H1 (cell line): ENCODE results near the gene KCNMA1. TPM values are rescaled to one million over a fixed set of nuclear protein-coding genes. Genes with fewer than 3 reads are reported as not detected.

Experiments
- CTCF ChIA-PET: fragments of 300-600 bp; sonication (Branson Sonifier 250); formaldehyde crosslinking; loops from one replicate; lab custom pipeline; 2021; ENCODE audit not compliant: partially characterized antibody; lab: Charles Lee
- POLR2A ChIA-PET: fragments of 300-600 bp; sonication (Branson Sonifier 250); formaldehyde crosslinking; loops from one replicate; lab custom pipeline; 2021; ENCODE audit warnings: inconsistent platforms; ENCODE audit not compliant: partially characterized antibody; lab: Charles Lee
- DNase-seq, 2 experiments: peaks; one replicate each; pipeline versions ENCODE4 v3.0.0 to v3.0.0-alpha.2; 2010 to 2022; ENCODE audit warnings: low spot score in 2 of 2, low read depth in 1 of 2, mixed read lengths in 1 of 2
- FAIRE-seq: peaks from 2 replicates; lab custom pipeline; 2011; peaks lifted over from hg19 to GRCh38; lab: Jason Lieb, UNC
- H2AFZ ChIP-seq: 2 replicates; pipeline ENCODE4 v1.8.1; 2012; ENCODE audit warnings: low read length, inconsistent platforms
- H2AK5ac ChIP-seq: 2 replicates; pipeline ENCODE4 v1.6.1; 2013; ENCODE audit warnings: low read depth, low read length
- H2BK120ac ChIP-seq: replicated peaks from 2 replicates; pipeline ENCODE3; 2013; ENCODE audit warnings: low read depth, low read length, inconsistent platforms
- H2BK12ac ChIP-seq: 2 replicates; pipeline ENCODE4 v1.6.1; 2013; ENCODE audit warnings: low read depth, low read length
- H2BK15ac ChIP-seq: 2 replicates; pipeline ENCODE4 v1.6.1; 2013; ENCODE audit warnings: low read length
- H2BK20ac ChIP-seq: 2 replicates; pipeline ENCODE4 v1.6.1; 2013; ENCODE audit warnings: low read length
- H2BK5ac ChIP-seq: 2 replicates; pipeline ENCODE4 v1.6.1; 2013; ENCODE audit warnings: low read depth, low read length
- H3K14ac ChIP-seq: 2 replicates; pipeline ENCODE4 v1.6.1; 2013; ENCODE audit warnings: inconsistent platforms; ENCODE audit not compliant: insufficient read length
- H3K18ac ChIP-seq: 2 replicates; pipeline ENCODE4 v1.6.1; 2013; ENCODE audit warnings: low read length; ENCODE audit errors: extremely low read depth
- H3K23ac ChIP-seq: 2 replicates; pipeline ENCODE4 v1.6.1; 2013; ENCODE audit warnings: inconsistent platforms; ENCODE audit not compliant: insufficient read length
- H3K23me2 ChIP-seq: 2 replicates; pipeline ENCODE4 v1.6.1; 2013; ENCODE audit warnings: low read depth, low read length
- H3K27ac ChIP-seq: 2 replicates; pipeline ENCODE4 v1.6.1; 2011; ENCODE audit warnings: low read depth, low read length, inconsistent platforms
- H3K27me3 ChIP-seq, 4 experiments: replicated peaks in 1 of 4; 1 replicate in 1 of 4; 2 replicates in 3 of 4; pipeline versions ENCODE4 v1.6.1 to v1.8.1; 2011 to 2013; ENCODE audit warnings: low read length in 3 of 4, mild to moderate bottlenecking in 3 of 4, inconsistent platforms in 2 of 4, mixed read lengths in 2 of 4, moderate library complexity in 1 of 4; ENCODE audit not compliant: control insufficient read depth in 3 of 4, insufficient read depth in 3 of 4; ENCODE audit errors: extremely low read depth in 1 of 4
- H3K36me3 ChIP-seq, 4 experiments: 2 replicates each; pipeline versions ENCODE4 v1.6.1 to v1.8.1; 2011 to 2013; ENCODE audit warnings: mild to moderate bottlenecking in 4 of 4, low read length in 3 of 4, moderate library complexity in 2 of 4, control low read depth in 1 of 4, inconsistent platforms in 1 of 4; ENCODE audit not compliant: insufficient read depth in 4 of 4, control insufficient read depth in 2 of 4
- H3K4ac ChIP-seq: replicated peaks from 2 replicates; pipeline ENCODE3; 2013; ENCODE audit warnings: low read length, low read depth, mixed read lengths, inconsistent platforms; ENCODE audit not compliant: insufficient read length
- H3K4me1 ChIP-seq, 4 experiments: replicated peaks in 1 of 4; 1 replicate in 1 of 4; 2 replicates in 3 of 4; pipeline versions ENCODE4 v1.6.1 to v1.8.1; 2011 to 2013; ENCODE audit warnings: low read length in 3 of 4, inconsistent platforms in 2 of 4, mixed read lengths in 1 of 4; ENCODE audit not compliant: insufficient read depth in 4 of 4, control insufficient read depth in 3 of 4
- H3K4me2 ChIP-seq, 2 experiments: 2 replicates each; pipeline versions ENCODE4 v1.6.1 to v1.8.1; 2011 to 2013; ENCODE audit warnings: low read depth in 2 of 2, low read length in 2 of 2, control low read depth in 1 of 2, inconsistent platforms in 1 of 2, mild to moderate bottlenecking in 1 of 2; ENCODE audit not compliant: insufficient read depth in 1 of 2
- H3K4me3 ChIP-seq, 4 experiments: fragments of 200-600, 300-600 bp in 1 of 4; sonication (generic), shearing (Covaris generic), sonication (Bioruptor Twin) in 1 of 4; 2 replicates each; pipeline versions ENCODE4 v1.5.1 to v1.8.1; 2011 to 2016; ENCODE audit warnings: low read length in 4 of 4, low read depth in 3 of 4, control low read depth in 2 of 4, inconsistent platforms in 2 of 4, mild to moderate bottlenecking in 2 of 4, mixed read lengths in 1 of 4, moderate library complexity in 1 of 4; ENCODE audit not compliant: insufficient read depth in 2 of 4; ENCODE audit errors: extremely low read depth in 1 of 4
- H3K56ac ChIP-seq: replicated peaks from 2 replicates; pipeline ENCODE3; 2013; ENCODE audit warnings: low read depth, mild to moderate bottlenecking, mixed read lengths, low read length, inconsistent platforms; ENCODE audit not compliant: insufficient read length
- H3K79me1 ChIP-seq: 2 replicates; pipeline ENCODE4 v1.6.1; 2013; ENCODE audit warnings: low read depth, low read length, control low read depth
- H3K79me2 ChIP-seq, 2 experiments: 2 replicates each; pipeline versions ENCODE4 v1.6.1 to v1.8.1; 2012 to 2013; ENCODE audit warnings: low read length in 2 of 2, mild to moderate bottlenecking in 2 of 2, inconsistent platforms in 1 of 2; ENCODE audit not compliant: insufficient read depth in 2 of 2, control insufficient read depth in 1 of 2
- H3K9ac ChIP-seq, 4 experiments: replicated peaks in 1 of 4; 1 replicate in 1 of 4; 2 replicates in 3 of 4; pipeline versions ENCODE4 v1.6.1 to v1.8.1; 2011 to 2013; ENCODE audit warnings: low read depth in 3 of 4, low read length in 3 of 4, control low read depth in 2 of 4, mild to moderate bottlenecking in 2 of 4, moderate library complexity in 2 of 4, inconsistent platforms in 1 of 4; ENCODE audit errors: extremely low read depth in 1 of 4
- H3K9me3 ChIP-seq, 2 experiments: 2 replicates each; pipeline versions ENCODE4 v1.6.1 to v1.8.1; 2012 to 2013; ENCODE audit warnings: mild to moderate bottlenecking in 2 of 2, moderate library complexity in 2 of 2, control low read depth in 1 of 2, inconsistent platforms in 1 of 2, low read depth in 1 of 2, low read length in 1 of 2, mixed read lengths in 1 of 2; ENCODE audit not compliant: insufficient read depth in 2 of 2
- H4K20me1 ChIP-seq, 2 experiments: replicated peaks in 1 of 2; 2 replicates each; pipeline versions ENCODE3 to v1.8.1; 2011 to 2013; ENCODE audit warnings: inconsistent platforms in 2 of 2, low read length in 2 of 2, mild to moderate bottlenecking in 1 of 2; ENCODE audit not compliant: insufficient read depth in 2 of 2, control insufficient read depth in 1 of 2
- H4K5ac ChIP-seq: 2 replicates; pipeline ENCODE4 v1.6.1; 2013; ENCODE audit warnings: low read length, low read depth, mixed read lengths, inconsistent platforms; ENCODE audit not compliant: insufficient read length
- H4K8ac ChIP-seq: 2 replicates; pipeline ENCODE4 v1.8.0; 2013; ENCODE audit warnings: mild to moderate bottlenecking, moderate library complexity, low read length, inconsistent platforms; ENCODE audit not compliant: insufficient read depth; ENCODE audit errors: extremely low read depth
- H4K91ac ChIP-seq: replicated peaks from 2 replicates; pipeline ENCODE3; 2013; ENCODE audit warnings: low read length, mixed read lengths, inconsistent platforms; ENCODE audit not compliant: insufficient read length
- BACH1 ChIP-seq: IDR thresholded peaks from 2 replicates; pipeline ENCODE4 v1.6.1; 2012; ENCODE audit warnings: low read length, improper control_type of control experiment
- BRCA1 ChIP-seq: IDR thresholded peaks from 2 replicates; pipeline ENCODE4 v1.6.1; 2012; ENCODE audit warnings: low read depth, low read length, improper control_type of control experiment
- CBX5 ChIP-seq: fragments of 300-800, 300-1000 bp; sonication (generic); IDR thresholded peaks from 2 replicates; pipeline ENCODE4 v1.7.1; 2016; ENCODE audit warnings: antibody characterized with exemption, low read length, low read depth
- CHD2 ChIP-seq: IDR thresholded peaks from 2 replicates; pipeline ENCODE4 v1.6.1; 2012; ENCODE audit warnings: low read length, improper control_type of control experiment
- EZH2 ChIP-seq: fragments of 200-600 bp; sonication (generic); IDR thresholded peaks from 2 replicates; pipeline ENCODE4 v1.7.1; 2012; ENCODE audit warnings: low read depth, mild to moderate bottlenecking, moderate library complexity, low read length, inconsistent platforms; ENCODE audit not compliant: severe bottlenecking
- GTF2F1 ChIP-seq: IDR thresholded peaks from 2 replicates; pipeline ENCODE4 v1.6.1; 2012; ENCODE audit warnings: low read depth, low read length, improper control_type of control experiment, borderline replicate concordance
- KDM1A ChIP-seq: fragments of 200-600, 300-600 bp; sonication (generic); IDR thresholded peaks from 2 replicates; pipeline ENCODE4 v1.7.1; 2016; ENCODE audit warnings: mild to moderate bottlenecking, low read length, borderline replicate concordance
- KDM5A ChIP-seq: fragments of 200-600 bp; IDR thresholded peaks from 2 replicates; pipeline ENCODE4 v1.7.1; 2012; ENCODE audit warnings: mild to moderate bottlenecking, low read length, inconsistent platforms, mixed read lengths
- NANOG ChIP-seq: IDR thresholded peaks from 2 replicates; pipeline ENCODE4 v1.6.1; 2011; ENCODE audit warnings: low read length, low read depth, mild to moderate bottlenecking, inconsistent platforms; ENCODE audit not compliant: insufficient read depth, poor library complexity, severe bottlenecking
- RAD21 ChIP-seq, 2 experiments: IDR thresholded peaks in 1 of 2; conservative IDR thresholded peaks in 1 of 2; 2 replicates each; pipeline ENCODE4 v1.6.1; 2011; ENCODE audit warnings: low read depth in 2 of 2, low read length in 2 of 2, improper control_type of control experiment in 1 of 2, inconsistent platforms in 1 of 2, mild to moderate bottlenecking in 1 of 2, moderate library complexity in 1 of 2
- RFX5 ChIP-seq: IDR thresholded peaks from 2 replicates; pipeline ENCODE4 v1.6.1; 2011; ENCODE audit warnings: low read depth, low read length, improper control_type of control experiment, borderline replicate concordance
- RXRA ChIP-seq: IDR thresholded peaks from 2 replicates; pipeline ENCODE4 v1.6.1; 2011; ENCODE audit warnings: low read depth, mild to moderate bottlenecking, low read length, moderate library complexity; ENCODE audit not compliant: insufficient read depth
- SRF ChIP-seq: IDR thresholded peaks from 2 replicates; pipeline ENCODE4 v1.6.1; 2011; ENCODE audit warnings: mild to moderate bottlenecking, low read depth, low read length, moderate library complexity
- whole genome bisulfite sequencing, 2 experiments: shearing (Covaris generic) in 1 of 2; methylation state at CpG; one replicate each; pipeline versions ENCODE4 v1.1.6 to v1.1.7; 2013 to 2015; ENCODE audit warnings: low lambda C conversion rate in 2 of 2, mixed read lengths in 2 of 2, inconsistent platforms in 1 of 2, low coverage in 1 of 2, missing lambda C conversion rate in 1 of 2; ENCODE audit not compliant: insufficient replicate concordance in 2 of 2, insufficient coverage in 1 of 2, insufficient read length in 1 of 2; ENCODE audit errors: extremely low coverage in 1 of 2, missing lambda C conversion rate in 1 of 2; 5-methylcytosine and 5-hydroxymethylcytosine counted together
- polyA plus RNA-seq, 7 experiments: library from polyadenylated mRNA; depleted of rRNA in 3 of 7; stranded (reverse) in 5 of 7; unstranded in 2 of 7; fragments of >200 nt in 5 of 7; fragments of 200-250 nt in 2 of 7; gene quantifications; 1 replicate in 5 of 7; 2 replicates in 1 of 7; 4 replicates in 1 of 7; pipeline versions ENCODE4 v1.2.1 to v1.2.3, GENCODE V29; 2011 to 2013; ENCODE audit warnings: missing spikeins in 2 of 7, mixed read lengths in 2 of 7
- total RNA-seq: library from RNA; stranded (reverse); fragmentation: NEBNext Ultra II Directional; extraction: Animal tissue kit (Norgen Biotek cat#: 25700); gene quantifications from 2 replicates; pipeline ENCODE4 v1.2.1, GENCODE V29; 2021

KCNMA1 gene
- total and polyA plus RNA-seq, 2 of the 8 experiments (the other 6 are each of a cell fraction or from before 2014, with no cell fraction given) = 10.2 to 11.1 TPM

- Histone ChIP-seq H4K5ac (no peak overlapping the region), H3K79me2 (no peaks in the 10 kb centered on the region), H4K8ac (no peak overlapping the region), H3K4me1 (peaks cover 0 to 6% (median 2%) of the 10 kb centered on the region in 4 experiments; a peak in 3 of 7 replicates), H2AK5ac (no peak overlapping the region), H3K4me3 (no peak overlapping the region), H3K23me2 (no peaks in the 10 kb centered on the region), H3K9me3 (no peaks in the 10 kb centered on the region), H3K14ac (no peak overlapping the region), H2BK120ac (no peak overlapping the region), H3K18ac (no peak overlapping the region), H2BK5ac (no peak overlapping the region), H3K79me1 (no peaks in the 10 kb centered on the region), H4K20me1 (no peaks in the 10 kb centered on the region), H3K56ac (no peak overlapping the region), H3K23ac (no peak overlapping the region), H2BK15ac (no peak overlapping the region), H3K27me3 (no peaks in the 10 kb centered on the region), H3K4me2 (no peak overlapping the region), H3K27ac (no peak overlapping the region), H4K91ac (no peak overlapping the region), H3K36me3 (no peaks in the 10 kb centered on the region), H2BK12ac (no peak overlapping the region), H2BK20ac (no peak overlapping the region), H2AFZ (no peak overlapping the region), H3K4ac (no peak overlapping the region), H3K9ac (no peak overlapping the region)
- CTCF ChIA-PET = interaction anchor here (0.6 to 6.0 kb wide), 4 partner anchors 12 to 464 kb away, joined by 3 to 96 read pairs (median 4); no protein-coding TSS in a partner anchor
- no peak for TF ChIP-seq RXRA
- TF ChIP-seq CHD2 = no peak
- TF ChIP-seq KDM1A = no peak
- no peak for TF ChIP-seq RAD21 (IDR thresholded peaks at IDR 0.05 in 1 of 2, conservative IDR thresholded peaks at IDR 0.05 in 1 of 2; ENCODE audit: low read depth in 2 of 2, low read length in 2 of 2)
- no peak for TF ChIP-seq NANOG
- TF ChIP-seq GTF2F1 = no peak
- TF ChIP-seq EZH2 = no peak
- TF ChIP-seq SRF = no peak
- TF ChIP-seq BACH1 = no peak
- TF ChIP-seq CBX5 = no peak
- TF ChIP-seq RFX5 = no peak
- TF ChIP-seq KDM5A = no peak
- no peak for TF ChIP-seq BRCA1
- POLR2A ChIA-PET = no interaction called here
- FAIRE-seq (no peak), DNase-seq (no peak)
- 85% methylated on average over 1 of the region's 1 CpG; no CpG with 5 or more reads in 1 of the 2 experiments for WGBS, 2 experiments
Measured at GRCh38 chr10:77177589-77177988, 460.0 kb downstream of the KCNMA1 start.
